SHP77 (cell line): ENCODE results near the gene FYTTD1.

Experiments
- DNase-seq, 2 experiments: peaks; one replicate each; lab custom pipeline; 2025; lab: John Stamatoyannopoulos, UW

Gene FYTTD1

GRCh38 chr3:197833930-197834715 is 84.4 kb downstream of the FYTTD1 start:
- DNase-seq, result no peak

- DNase-seq, result no peak
Measured at GRCh38 chr3:197835509-197835908, 85.8 kb downstream of the FYTTD1 start.

GRCh38 chr3:197836244-197836643 is 86.6 kb downstream of the FYTTD1 start:
- DNase-seq, result no peak
